ENCODE data around the gene HLA-DRB5.
"Not testable (repeated sequence)": the region's sequence is repeated elsewhere in the genome, so short reads cannot be mapped to it uniquely, and the experiment has no call there.

HLA-DRB5 gene

DNA sequence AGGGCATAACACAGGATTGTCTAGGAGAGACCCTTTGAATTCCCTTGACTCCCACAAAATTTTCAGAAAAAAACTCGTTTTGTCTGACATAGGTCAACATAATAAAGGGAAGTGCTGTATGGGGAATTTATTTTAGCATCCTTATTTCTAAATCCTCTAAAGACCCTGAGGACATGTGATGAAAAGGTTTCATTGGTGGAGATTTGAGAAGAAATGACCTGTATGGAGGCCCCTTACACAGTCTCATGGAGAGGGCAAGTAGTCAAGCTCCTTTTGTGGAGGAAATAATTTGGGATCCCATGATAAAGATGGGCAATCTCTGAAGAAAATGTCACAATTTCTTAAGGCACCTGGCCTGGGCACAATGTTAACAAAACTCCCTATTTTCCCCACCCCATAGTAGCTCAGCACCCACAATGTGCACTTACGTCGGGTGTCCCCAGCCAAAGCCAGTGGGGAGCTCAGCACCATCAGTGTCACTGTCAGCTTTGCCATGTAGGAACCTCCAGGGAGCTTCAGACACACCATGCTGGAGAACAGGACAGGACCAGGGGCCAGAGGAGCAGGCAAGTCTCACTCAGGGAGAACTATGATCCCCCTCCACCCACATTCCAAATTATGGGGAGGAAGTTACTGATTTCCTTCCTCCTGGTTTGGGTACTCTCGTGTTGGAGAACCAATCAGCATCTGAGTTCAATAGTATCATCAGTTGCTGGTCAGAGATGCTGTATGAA, at the start of gene HLA-DRB5:
TSS of gene HLA-DRB5 (minus strand) at position 591 of the 734 bp plus-strand sequence. CDS start at position 528, 63 bp downstream.
- H3K27ac ChIP-seq (ENCODE audit: low read length): peak within 1 kb of the TSS; percentile 69
- H3K36me3 ChIP-seq (ENCODE audit: control insufficient read depth in 1 of 2, insufficient read depth in 2 of 2, low read length in 2 of 2): no peaks in the 10 kb centered on the region
- H3K27me3 ChIP-seq (ENCODE audit: low read depth, low read length): no peaks in the 10 kb centered on the region
- peak within 1 kb of the TSS; percentile 45 to 53 for H3K4me3 ChIP-seq (ENCODE audit: low read depth in 1 of 2, low read length in 2 of 2)
- no peaks in the 10 kb centered on the region for H3K4me1 ChIP-seq (ENCODE audit: control insufficient read depth in 1 of 2, insufficient read depth in 2 of 2, low read length in 2 of 2)
- no peaks in the 10 kb centered on the region for H3K9me3 ChIP-seq (ENCODE audit: control insufficient read depth in 1 of 2, low read length in 2 of 2)

DNA sequence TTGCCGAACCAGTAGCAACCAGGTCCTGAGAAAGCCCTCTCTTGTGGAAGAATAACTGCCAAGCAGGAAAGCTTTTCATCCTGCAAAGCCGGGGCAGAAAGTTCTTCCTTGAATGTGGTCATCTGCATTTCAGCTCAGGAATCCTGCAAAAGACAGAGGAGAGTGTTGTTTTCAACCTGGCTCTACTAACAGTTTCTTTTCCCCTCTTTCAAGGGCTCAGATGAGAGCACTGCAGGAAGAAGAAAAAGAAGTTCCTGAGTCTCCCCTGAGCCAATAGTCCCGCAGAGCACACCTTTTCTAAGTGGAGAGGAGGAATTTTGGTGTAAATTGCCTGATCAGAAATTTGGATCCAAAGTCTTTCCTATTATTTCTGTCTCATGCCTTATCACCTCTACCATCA, 48.9 kb upstream of the HLA-DRB5 start:
- Histone ChIP-seq H3K27me3 (ENCODE audit: low read depth, low read length) (no peaks in the 10 kb centered on the region), H3K36me3 (ENCODE audit: control insufficient read depth in 1 of 2, insufficient read depth in 2 of 2, low read length in 2 of 2) (peaks cover 0 to 11% of the 10 kb centered on the region in 2 donors), H3K27ac (ENCODE audit: low read length) (no peak overlapping the region), H3K9me3 (ENCODE audit: control insufficient read depth in 1 of 2, low read length in 2 of 2) (no peaks in the 10 kb centered on the region), H3K4me1 (ENCODE audit: control insufficient read depth in 1 of 2, insufficient read depth in 2 of 2, low read length in 2 of 2) (no peaks in the 10 kb centered on the region), H3K4me3 (ENCODE audit: low read depth in 1 of 2, low read length in 2 of 2) (no peak overlapping the region)

DNA sequence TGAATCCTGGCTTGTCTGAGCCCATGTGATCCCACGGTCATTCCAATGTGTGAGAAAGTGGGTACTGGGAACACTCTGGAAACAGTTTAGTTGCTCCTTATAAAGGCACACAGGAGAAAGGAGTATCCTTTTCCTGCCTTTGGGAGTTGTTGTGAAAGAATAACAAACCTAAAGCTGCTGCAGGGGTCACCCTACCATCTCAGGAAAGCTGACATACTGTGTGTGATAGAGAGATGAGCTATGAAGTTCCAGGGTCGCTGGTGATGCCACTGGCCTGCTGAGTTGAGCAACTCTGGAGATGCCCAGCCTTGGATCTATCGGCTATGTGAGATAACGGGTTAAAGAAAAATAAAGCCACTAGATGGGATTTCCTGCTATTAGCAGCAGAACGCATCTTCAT, 47.4 kb upstream of the HLA-DRB5 start:
- not testable (repeated sequence) for H3K4me1 ChIP-seq (ENCODE audit: control insufficient read depth in 1 of 2, insufficient read depth in 2 of 2, low read length in 2 of 2); H3K9me3 ChIP-seq (ENCODE audit: control insufficient read depth in 1 of 2, low read length in 2 of 2); H3K27ac ChIP-seq (ENCODE audit: low read length); H3K27me3 ChIP-seq (ENCODE audit: low read depth, low read length); H3K4me3 ChIP-seq (ENCODE audit: low read depth in 1 of 2, low read length in 2 of 2)
- peaks cover 0 to 11% of the 10 kb centered on the region in 2 donors for H3K36me3 ChIP-seq (ENCODE audit: control insufficient read depth in 1 of 2, insufficient read depth in 2 of 2, low read length in 2 of 2)

DNA sequence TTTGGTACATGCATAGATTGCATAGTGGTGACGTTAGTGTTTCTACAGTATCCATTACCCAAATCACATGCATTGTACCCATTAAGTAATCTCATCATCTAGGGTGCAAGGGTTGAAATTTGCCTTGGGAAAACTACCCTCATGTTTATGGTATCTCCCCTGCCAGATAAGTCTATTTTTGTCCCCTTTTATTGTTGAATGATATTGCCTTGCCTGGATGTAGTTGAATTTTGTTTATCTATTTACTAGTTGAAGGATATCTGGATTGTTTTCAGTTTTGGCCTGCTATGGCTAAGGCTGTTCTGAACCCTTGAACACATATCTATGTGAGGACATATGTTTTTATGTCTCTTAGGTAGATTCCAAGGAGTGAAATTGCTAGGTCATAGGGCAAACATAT, 46.2 kb upstream of the HLA-DRB5 start:
- H3K9me3 ChIP-seq (ENCODE audit: control insufficient read depth in 1 of 2, low read length in 2 of 2): no peaks in the 10 kb centered on the region
- no peak overlapping the region for H3K4me3 ChIP-seq (ENCODE audit: low read depth in 1 of 2, low read length in 2 of 2)
- H3K27ac ChIP-seq (ENCODE audit: low read length): no peak overlapping the region
- no peaks in the 10 kb centered on the region for H3K27me3 ChIP-seq (ENCODE audit: low read depth, low read length)
- H3K4me1 ChIP-seq (ENCODE audit: control insufficient read depth in 1 of 2, insufficient read depth in 2 of 2, low read length in 2 of 2): no peaks in the 10 kb centered on the region
- peaks cover 0 to 11% of the 10 kb centered on the region in 2 donors for H3K36me3 ChIP-seq (ENCODE audit: control insufficient read depth in 1 of 2, insufficient read depth in 2 of 2, low read length in 2 of 2)

DNA sequence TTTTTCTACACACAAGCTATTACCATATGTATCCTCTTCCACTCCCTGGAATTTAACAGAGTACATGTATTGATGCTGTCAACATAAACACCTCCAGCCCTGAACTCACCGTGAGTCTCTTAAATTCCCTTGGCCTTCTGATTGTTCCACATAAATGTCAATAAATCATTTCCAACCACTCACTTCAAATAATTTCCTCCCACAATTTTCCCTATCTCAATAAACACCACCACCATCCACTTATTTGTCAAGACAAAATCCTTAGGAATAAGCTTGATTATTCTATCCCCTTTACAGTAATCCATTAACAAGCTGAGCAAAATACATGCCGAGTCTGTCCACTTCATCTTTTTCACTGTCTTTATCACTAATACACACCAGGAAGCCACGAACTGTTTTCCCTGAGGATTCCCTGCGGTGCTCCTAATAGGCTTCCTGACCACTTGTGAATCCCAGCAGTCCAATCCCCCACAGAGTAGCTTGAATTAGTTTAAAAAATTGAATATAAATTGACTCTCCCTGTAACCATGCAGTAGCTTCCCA, 40.3 kb upstream of the HLA-DRB5 start:
- no peaks in the 10 kb centered on the region for H3K36me3 ChIP-seq (ENCODE audit: control insufficient read depth in 1 of 2, insufficient read depth in 2 of 2, low read length in 2 of 2)
- H3K27ac ChIP-seq (ENCODE audit: low read length): no peak overlapping the region
- H3K4me1 ChIP-seq (ENCODE audit: control insufficient read depth in 1 of 2, insufficient read depth in 2 of 2, low read length in 2 of 2): no peaks in the 10 kb centered on the region
- peaks cover 0 to 2% of the 10 kb centered on the region in 2 donors for H3K9me3 ChIP-seq (ENCODE audit: control insufficient read depth in 1 of 2, low read length in 2 of 2)
- no peaks in the 10 kb centered on the region for H3K27me3 ChIP-seq (ENCODE audit: low read depth, low read length)
- H3K4me3 ChIP-seq (ENCODE audit: low read depth in 1 of 2, low read length in 2 of 2): no peak overlapping the region

DNA sequence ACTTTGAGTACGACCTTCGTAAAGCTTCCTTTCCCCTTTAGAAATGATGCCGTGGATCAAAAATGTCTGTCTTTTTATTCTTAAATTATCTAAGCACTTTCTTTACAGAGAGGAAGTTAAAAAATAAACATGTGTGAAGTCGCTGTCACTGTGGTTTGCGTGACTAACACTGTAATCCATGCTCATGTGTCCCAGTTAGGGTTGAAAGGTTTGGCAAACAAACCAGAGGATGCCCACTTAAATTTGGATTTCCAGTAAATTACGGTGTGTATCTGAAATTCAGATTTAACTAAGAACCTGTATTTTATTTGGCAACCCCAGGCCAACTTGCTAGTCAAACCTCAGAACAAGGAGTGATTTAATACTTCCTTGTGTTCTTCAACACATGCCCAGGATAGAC, 38.5 kb upstream of the HLA-DRB5 start:
- peaks cover 0 to 2% of the 10 kb centered on the region in 2 donors for H3K9me3 ChIP-seq (ENCODE audit: control insufficient read depth in 1 of 2, low read length in 2 of 2)
- no peaks in the 10 kb centered on the region for H3K27me3 ChIP-seq (ENCODE audit: low read depth, low read length)
- H3K4me1 ChIP-seq (ENCODE audit: control insufficient read depth in 1 of 2, insufficient read depth in 2 of 2, low read length in 2 of 2): no peaks in the 10 kb centered on the region
- no peaks in the 10 kb centered on the region for H3K36me3 ChIP-seq (ENCODE audit: control insufficient read depth in 1 of 2, insufficient read depth in 2 of 2, low read length in 2 of 2)
- H3K27ac ChIP-seq (ENCODE audit: low read length): no peak overlapping the region
- no peak overlapping the region for H3K4me3 ChIP-seq (ENCODE audit: low read depth in 1 of 2, low read length in 2 of 2)

DNA sequence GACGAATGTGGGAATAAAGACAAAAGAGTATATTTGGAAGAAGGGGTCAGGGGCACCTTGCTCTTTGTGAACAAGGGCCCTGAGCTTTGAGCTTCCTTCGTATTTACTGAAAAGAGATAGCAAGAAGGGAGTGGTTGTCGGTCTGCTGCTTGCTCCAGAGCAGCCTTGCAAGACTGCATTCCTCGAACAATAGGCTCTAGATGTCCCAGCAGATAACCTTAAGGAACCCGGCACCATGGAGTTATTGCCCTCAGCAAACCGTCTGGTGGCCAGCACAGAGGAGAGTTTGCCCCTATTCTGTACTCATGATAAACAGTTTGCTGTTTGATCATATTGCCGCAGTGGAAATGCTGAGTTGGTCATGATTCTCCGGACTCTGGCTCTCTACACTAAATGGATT, 36.9 kb upstream of the HLA-DRB5 start:
- Histone ChIP-seq H3K36me3 (ENCODE audit: control insufficient read depth in 1 of 2, insufficient read depth in 2 of 2, low read length in 2 of 2) (no peaks in the 10 kb centered on the region), H3K4me3 (ENCODE audit: low read depth in 1 of 2, low read length in 2 of 2) (no peak overlapping the region), H3K27ac (ENCODE audit: low read length) (no peak overlapping the region), H3K9me3 (ENCODE audit: control insufficient read depth in 1 of 2, low read length in 2 of 2) (peaks cover 0 to 2% of the 10 kb centered on the region in 2 donors), H3K27me3 (ENCODE audit: low read depth, low read length) (no peaks in the 10 kb centered on the region), H3K4me1 (ENCODE audit: control insufficient read depth in 1 of 2, insufficient read depth in 2 of 2, low read length in 2 of 2) (no peaks in the 10 kb centered on the region)

DNA sequence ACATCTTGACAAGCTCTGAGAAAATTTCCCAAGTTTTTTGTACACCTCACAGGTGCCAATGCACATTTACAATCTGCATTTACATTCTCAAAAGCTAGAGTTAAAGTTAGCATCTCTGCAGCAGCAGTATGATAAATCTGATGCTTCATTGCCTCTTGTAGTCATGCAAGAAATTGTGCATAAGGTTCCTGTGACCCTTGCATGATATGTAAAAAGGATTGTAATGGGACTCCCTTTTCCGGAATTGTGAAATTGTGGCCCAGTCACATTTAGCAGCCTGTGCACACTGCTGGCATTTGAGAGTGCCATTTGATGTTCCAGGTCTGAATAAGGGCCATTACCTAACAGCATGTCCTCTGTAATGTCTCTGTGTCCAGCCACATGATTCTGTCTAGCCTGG, 35.4 kb upstream of the HLA-DRB5 start:
- Histone ChIP-seq H3K27ac (ENCODE audit: low read length) (no peak overlapping the region), H3K27me3 (ENCODE audit: low read depth, low read length) (no peaks in the 10 kb centered on the region), H3K9me3 (ENCODE audit: control insufficient read depth in 1 of 2, low read length in 2 of 2) (peaks cover 0 to 2% of the 10 kb centered on the region in 2 donors), H3K4me3 (ENCODE audit: low read depth in 1 of 2, low read length in 2 of 2) (no peak overlapping the region), H3K36me3 (ENCODE audit: control insufficient read depth in 1 of 2, insufficient read depth in 2 of 2, low read length in 2 of 2) (no peaks in the 10 kb centered on the region), H3K4me1 (ENCODE audit: control insufficient read depth in 1 of 2, insufficient read depth in 2 of 2, low read length in 2 of 2) (no peaks in the 10 kb centered on the region)

DNA sequence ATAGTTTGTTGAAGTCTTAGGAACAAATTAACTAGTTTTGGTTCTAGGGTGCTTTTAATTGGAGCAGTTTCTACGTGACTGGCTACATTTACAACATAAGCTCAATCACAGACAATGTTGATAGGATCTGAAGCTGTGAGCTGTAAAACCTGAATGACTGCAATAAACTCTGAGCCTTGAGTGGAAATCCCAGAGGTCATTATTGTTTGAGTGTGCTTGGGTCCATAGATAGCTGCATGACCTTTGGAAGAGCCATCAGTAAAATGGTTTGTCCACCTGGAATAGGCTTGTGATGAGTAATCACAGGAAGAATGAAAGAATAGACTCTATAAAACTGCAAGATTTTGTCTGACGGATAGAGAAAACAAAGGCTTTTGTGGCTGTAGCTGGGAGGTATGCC, 32.9 kb upstream of the HLA-DRB5 start:
- H3K9me3 ChIP-seq (ENCODE audit: control insufficient read depth in 1 of 2, low read length in 2 of 2): peaks cover 0 to 2% of the 10 kb centered on the region in 2 donors
- no peak overlapping the region for H3K27ac ChIP-seq (ENCODE audit: low read length)
- H3K4me1 ChIP-seq (ENCODE audit: control insufficient read depth in 1 of 2, insufficient read depth in 2 of 2, low read length in 2 of 2): no peaks in the 10 kb centered on the region
- H3K36me3 ChIP-seq (ENCODE audit: control insufficient read depth in 1 of 2, insufficient read depth in 2 of 2, low read length in 2 of 2): no peaks in the 10 kb centered on the region
- H3K27me3 ChIP-seq (ENCODE audit: low read depth, low read length): no peaks in the 10 kb centered on the region
- no peak overlapping the region for H3K4me3 ChIP-seq (ENCODE audit: low read depth in 1 of 2, low read length in 2 of 2)

DNA sequence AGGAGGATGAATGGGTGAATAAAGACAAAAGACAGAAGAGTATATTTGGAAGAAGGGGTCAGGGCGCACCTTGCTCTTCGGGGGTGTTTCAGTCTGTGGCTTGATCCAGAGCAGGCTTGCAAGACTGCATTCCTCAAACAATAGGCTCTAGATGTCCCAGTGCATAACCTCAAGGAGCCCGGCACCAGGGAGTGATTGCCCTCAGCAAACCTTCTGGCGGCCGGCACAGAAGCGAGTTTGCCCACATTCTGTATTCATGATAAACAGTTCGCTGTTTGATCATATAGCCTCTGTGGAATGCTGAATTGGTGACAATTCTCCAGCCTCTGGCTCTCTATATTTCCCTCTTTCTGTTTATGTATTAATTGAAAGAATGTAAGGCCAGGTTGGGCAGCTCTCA, 29.7 kb upstream of the HLA-DRB5 start:
- Histone ChIP-seq H3K4me3 (ENCODE audit: low read depth in 1 of 2, low read length in 2 of 2) (no peak overlapping the region), H3K27ac (ENCODE audit: low read length) (no peak overlapping the region), H3K4me1 (ENCODE audit: control insufficient read depth in 1 of 2, insufficient read depth in 2 of 2, low read length in 2 of 2) (no peaks in the 10 kb centered on the region), H3K9me3 (ENCODE audit: control insufficient read depth in 1 of 2, low read length in 2 of 2) (no peaks in the 10 kb centered on the region), H3K27me3 (ENCODE audit: low read depth, low read length) (no peaks in the 10 kb centered on the region), H3K36me3 (ENCODE audit: control insufficient read depth in 1 of 2, insufficient read depth in 2 of 2, low read length in 2 of 2) (no peaks in the 10 kb centered on the region)

DNA sequence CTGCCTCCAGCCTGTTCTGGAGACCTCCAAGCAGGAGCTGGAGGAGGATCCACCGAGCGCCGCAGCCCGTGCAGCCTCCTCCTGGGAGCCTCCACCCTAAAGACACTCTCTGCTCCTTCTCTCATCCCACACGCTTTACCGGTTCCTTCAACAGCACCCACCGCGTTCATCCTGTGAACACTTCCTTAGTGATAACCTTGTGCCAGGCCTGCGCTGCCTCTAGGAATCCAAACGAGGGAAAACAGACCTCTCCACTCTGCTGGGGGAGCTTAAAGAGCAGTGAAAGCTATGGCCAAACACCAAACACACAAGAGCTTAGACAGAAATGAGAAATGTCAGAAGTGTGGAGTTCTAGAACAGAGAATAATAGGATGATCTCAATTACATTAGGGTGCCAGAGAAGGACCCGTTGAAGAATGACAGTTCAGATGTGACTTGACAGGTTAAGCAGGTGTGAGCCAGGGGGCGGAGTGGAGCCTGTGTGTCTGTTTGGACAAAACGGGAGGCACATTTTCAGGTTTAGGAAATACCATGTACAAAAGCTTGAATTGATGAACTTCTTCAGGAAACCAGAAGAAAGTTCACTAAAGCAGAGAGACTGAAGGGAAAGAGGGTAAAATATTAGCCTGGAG, 28.5 kb upstream of the HLA-DRB5 start:
- Histone ChIP-seq H3K27ac (ENCODE audit: low read length) (no peak overlapping the region), H3K27me3 (ENCODE audit: low read depth, low read length) (no peaks in the 10 kb centered on the region), H3K36me3 (ENCODE audit: control insufficient read depth in 1 of 2, insufficient read depth in 2 of 2, low read length in 2 of 2) (no peaks in the 10 kb centered on the region), H3K9me3 (ENCODE audit: control insufficient read depth in 1 of 2, low read length in 2 of 2) (no peaks in the 10 kb centered on the region), H3K4me1 (ENCODE audit: control insufficient read depth in 1 of 2, insufficient read depth in 2 of 2, low read length in 2 of 2) (no peaks in the 10 kb centered on the region), H3K4me3 (ENCODE audit: low read depth in 1 of 2, low read length in 2 of 2) (no peak overlapping the region)

Measured in muscle layer of duodenum (tissue), 2 donors.